KOPT-K1 (cell line): Measurements from ENCODE around the gene CSNK2A2.

ENCODE experiments used
- H3K27ac ChIP-seq: fragments of 200-600 bp; sonication (generic); 2 replicates; pipeline ENCODE4 v1.5.1; 2016; ENCODE audit warnings: antibody characterized with exemption, mild to moderate bottlenecking, low read depth, low read length; ENCODE audit not compliant: poor library complexity, severe bottlenecking
- H3K36me3 ChIP-seq: fragments of 200-600 bp; sonication (generic); 2 replicates; pipeline ENCODE4 v1.5.1; 2017; ENCODE audit warnings: antibody characterized with exemption, mild to moderate bottlenecking, low read length, moderate library complexity; ENCODE audit not compliant: insufficient read depth
- H3K9me3 ChIP-seq: fragments of 200-600 bp; sonication (generic); 2 replicates; pipeline ENCODE4 v1.5.1; 2017; ENCODE audit warnings: antibody characterized with exemption, low read length, mild to moderate bottlenecking; ENCODE audit not compliant: insufficient read depth, poor library complexity, severe bottlenecking

CSNK2A2 gene

DNA sequence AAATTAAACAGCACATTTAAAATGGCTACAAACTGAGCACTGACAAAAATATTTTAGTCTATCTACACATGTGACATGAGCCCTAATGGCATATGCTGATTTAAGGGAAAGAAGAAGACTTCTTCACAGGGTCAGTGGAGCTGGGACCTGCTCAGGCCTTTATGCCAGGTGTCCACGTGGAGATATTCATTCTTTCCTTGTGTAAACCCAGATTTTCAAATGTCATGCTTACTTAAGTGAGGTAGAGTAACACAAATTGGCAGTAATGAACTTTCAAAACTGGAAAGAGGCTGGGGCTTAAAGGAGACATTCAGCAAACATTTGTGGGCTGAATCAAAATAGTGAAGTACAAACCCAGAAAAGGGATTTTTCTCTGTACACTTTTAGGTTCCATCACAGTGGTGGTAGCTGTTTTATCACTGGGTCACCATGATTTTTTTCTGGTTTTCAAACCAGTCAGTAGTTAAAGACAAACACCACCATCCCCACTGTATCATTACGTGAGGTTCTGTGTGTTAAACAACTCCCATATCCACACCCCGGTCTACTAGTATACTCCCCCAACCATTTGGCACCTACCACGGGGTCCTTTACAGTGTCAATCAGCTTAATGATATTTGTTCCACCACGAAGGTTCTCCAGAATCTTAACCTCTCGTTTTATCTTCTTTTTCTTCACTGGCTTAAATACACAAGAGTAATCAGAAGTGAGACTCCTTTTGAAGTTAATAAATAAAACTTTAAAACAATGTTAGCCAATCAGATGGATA lies 11.5 kb downstream of the CSNK2A2 start:
- Histone ChIP-seq H3K36me3 (peaks cover 97% of the 10 kb centered on the region), H3K27ac (no peak overlapping the region), H3K9me3 (no peaks in the 10 kb centered on the region)

DNA sequence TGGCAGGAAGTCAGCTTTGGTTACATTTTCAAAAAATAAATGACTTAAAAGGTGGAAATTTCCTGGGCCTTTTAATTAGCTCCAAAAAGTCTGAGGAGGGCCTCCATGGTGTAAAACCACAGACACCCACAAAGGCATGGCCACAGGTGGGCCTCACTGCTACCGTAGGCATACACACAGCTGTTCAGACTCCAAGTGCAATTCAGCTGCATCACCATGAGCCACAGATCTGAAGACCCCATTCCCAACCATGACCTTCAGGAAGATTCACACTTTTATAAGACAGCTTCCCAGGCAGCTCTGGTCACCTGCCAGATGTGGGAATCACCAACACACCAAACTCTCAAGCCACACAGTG lies 20.6 kb downstream of the CSNK2A2 start:
- H3K36me3 ChIP-seq: peaks cover 80% of the 10 kb centered on the region
- H3K27ac ChIP-seq: peak overlapping the region; percentile 64
- H3K9me3 ChIP-seq: no peaks in the 10 kb centered on the region

DNA sequence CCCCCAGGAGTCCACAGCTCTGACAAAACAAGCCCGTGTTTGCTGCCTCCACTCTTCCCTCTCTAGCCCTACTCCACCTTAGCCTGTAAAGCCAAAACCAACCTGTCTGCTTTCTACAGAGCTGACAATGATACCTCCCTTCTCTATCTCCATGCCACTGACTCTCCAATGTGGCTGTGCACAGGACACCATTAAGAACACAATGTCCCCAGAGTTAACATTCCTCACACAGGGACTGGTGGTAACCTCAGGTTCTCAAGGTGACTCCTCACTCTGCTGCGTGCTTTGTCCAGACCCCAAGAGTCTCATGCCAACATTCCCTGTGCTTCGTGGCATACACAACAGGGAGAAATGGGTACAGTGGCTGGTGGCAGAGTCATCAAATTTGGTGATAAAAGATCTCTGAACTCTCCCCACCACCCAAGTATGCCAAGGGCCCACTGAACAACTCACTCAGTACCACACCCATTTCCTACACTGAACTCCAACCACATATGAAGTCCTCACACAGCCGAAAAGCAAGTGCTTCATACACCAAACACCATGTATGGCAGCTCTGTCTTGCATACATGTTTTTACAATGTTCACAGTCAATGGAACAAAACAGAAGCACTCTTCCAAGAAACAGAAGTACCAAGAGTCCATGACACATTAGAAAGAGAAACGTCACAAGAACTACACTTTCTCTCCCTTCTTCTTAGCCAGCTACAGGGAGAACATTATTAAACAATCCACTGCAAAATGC lies 21.1 kb downstream of the CSNK2A2 start:
- Histone ChIP-seq H3K9me3 (no peaks in the 10 kb centered on the region), H3K27ac (peak overlapping the region; percentile 64), H3K36me3 (peaks cover 80% of the 10 kb centered on the region)

DNA sequence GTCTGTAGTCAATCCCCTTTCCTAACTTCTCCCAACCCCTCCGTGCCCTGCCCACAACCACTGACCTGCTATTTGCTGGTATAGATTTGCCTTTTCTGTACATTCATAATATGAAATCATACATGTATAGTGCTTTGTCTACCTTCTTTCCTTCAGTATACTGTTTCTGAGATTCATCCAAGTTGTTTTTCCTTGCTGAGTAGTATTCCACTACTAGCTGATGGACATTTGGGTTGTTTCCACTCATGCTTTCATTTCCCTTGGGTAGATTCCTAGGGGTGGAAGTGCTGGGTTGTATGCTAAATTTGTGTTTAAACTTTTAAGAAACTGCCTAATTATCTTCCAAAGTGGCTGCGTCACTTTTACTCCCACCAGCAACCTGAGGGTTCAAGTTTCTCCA lies 27.7 kb downstream of the CSNK2A2 start:
- H3K36me3 ChIP-seq: peaks cover 98% of the 10 kb centered on the region
- no peak overlapping the region for H3K27ac ChIP-seq
- no peaks in the 10 kb centered on the region for H3K9me3 ChIP-seq

DNA sequence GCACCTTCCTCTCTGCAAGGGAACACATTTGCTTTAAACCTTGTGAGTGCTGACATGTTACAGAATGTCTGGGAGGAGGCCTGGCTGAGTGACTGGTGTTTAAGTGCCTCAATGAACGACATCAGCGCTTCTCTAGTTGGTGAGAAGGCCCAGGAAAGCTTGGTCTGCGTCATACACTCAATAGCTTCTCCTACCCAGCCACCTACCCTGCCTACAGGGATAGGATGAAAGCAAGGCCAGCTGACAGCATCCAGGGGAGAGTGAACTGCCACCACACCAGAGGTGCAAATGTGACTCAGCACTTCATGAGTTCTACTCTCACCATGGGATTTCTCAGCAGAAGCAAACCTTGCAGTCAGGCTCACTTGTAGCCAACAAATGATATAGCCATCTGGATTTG lies 37.1 kb downstream of the CSNK2A2 start:
- Histone ChIP-seq H3K27ac (no peak overlapping the region), H3K9me3 (no peaks in the 10 kb centered on the region), H3K36me3 (peaks cover 80% of the 10 kb centered on the region)

DNA sequence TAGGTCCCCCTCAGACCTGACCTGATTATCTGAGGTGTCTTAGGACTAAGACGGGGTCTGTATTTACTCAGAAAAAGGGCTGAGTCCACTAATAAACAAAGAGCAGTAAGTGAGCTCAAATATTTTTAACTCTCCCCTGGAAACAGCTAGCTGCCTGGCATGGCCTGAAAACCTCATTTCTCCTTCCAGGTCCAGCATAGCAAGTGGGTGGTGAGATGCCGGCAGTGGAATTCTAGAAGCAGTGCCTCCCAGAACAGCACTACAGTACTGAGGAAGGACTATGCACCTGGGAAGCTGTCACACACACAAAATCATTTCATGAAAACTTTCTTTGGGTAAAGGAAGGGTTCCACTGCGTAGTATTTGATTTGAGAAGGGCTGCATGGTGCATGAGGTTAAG lies 39.2 kb downstream of the CSNK2A2 start:
- H3K36me3 ChIP-seq: peaks cover 59% of the 10 kb centered on the region
- no peaks in the 10 kb centered on the region for H3K9me3 ChIP-seq
- no peak overlapping the region for H3K27ac ChIP-seq

DNA sequence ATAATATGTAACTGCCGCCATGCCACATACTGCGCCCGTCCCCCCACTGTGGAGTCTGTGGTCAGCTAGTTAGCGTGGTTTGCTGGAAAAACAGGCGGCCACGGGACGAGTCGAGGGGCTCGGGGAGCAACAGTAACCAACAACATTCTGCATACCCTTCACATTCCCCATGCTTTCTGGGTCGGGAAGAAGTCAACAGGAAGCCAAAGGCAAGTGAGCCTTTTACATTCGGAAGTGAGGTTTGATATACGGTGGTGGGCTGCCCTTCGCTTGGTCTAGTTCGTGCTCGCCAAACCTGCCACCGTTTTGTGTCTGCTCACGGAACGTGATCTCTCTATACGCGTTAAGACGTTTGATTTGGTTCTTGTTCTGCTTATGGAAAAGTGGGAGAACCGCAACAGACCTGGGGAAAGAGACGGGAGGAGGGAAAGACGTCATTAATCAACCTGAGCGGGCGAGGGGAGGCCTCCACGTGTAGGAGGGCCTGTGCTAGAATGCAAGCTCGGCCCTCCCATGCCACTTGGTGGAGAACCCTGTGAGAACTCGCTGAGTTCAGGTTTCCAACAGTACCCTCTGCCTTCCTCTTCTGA lies 39.9 kb downstream of the CSNK2A2 start:
- Histone ChIP-seq H3K27ac (no peak overlapping the region), H3K9me3 (no peaks in the 10 kb centered on the region), H3K36me3 (peaks cover 52% of the 10 kb centered on the region)

DNA sequence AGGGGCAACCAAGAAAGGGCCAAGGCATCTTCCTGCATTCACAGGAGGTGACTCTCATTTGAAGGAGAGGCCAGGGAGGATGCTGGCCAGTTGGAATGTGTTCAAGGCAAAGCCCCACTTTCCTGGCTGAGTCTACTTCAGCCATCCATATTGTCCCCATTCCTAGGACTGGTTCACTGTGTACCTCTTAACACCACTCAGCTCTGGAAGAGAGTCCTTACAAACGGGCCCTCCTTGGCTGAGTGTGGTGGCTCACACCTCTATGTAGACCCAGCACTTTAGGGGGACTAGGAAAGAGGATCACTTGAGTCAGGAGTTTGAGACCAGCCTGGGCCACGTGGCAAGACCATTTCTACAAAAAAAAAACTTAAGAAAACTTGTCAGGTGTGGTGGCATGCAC lies 40.7 kb downstream of the CSNK2A2 start:
- H3K36me3 ChIP-seq: peaks cover 44% of the 10 kb centered on the region
- no peaks in the 10 kb centered on the region for H3K9me3 ChIP-seq
- no peak overlapping the region for H3K27ac ChIP-seq

DNA sequence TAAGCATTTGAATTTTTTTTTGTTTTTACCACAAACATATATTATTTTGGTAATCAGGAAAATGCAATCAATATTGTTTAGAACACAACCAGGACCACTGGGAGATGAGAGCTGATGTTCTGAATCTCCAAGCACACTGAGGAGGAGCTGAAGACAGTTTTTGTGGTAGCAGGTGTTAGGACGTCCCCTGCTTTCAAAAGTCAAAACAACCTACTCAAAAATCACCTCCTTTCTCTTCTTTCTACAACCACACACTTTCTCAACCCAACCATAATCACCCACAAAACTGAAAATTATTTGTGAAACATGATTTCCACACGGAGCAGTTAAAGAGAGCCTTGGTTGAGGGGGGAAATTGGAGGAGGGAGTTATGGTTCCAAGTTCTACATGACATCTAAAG lies 42.1 kb downstream of the CSNK2A2 start:
- Histone ChIP-seq H3K36me3 (peaks cover 30% of the 10 kb centered on the region), H3K27ac (no peak overlapping the region), H3K9me3 (no peaks in the 10 kb centered on the region)

DNA sequence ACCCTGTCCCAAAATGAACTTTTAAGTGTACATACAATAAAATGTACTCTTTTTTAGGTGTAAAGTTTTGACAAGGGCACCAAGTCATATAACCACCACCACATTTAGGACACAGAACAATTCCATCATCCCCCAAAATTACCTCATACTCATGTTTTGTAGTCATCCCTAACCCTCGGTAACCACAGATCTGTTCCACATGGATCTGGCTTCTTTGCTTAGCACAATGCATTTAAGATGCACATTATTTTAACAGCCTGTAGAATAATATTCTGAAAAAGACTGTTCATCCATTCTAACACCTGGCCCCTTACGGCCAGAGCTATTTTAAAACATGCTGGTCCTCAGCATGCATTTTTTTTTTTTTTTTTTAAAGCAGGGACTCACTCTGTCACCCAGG lies 43.6 kb downstream of the CSNK2A2 start:
- Histone ChIP-seq H3K27ac (no peak overlapping the region), H3K36me3 (peaks cover 16% of the 10 kb centered on the region), H3K9me3 (no peaks in the 10 kb centered on the region)

DNA sequence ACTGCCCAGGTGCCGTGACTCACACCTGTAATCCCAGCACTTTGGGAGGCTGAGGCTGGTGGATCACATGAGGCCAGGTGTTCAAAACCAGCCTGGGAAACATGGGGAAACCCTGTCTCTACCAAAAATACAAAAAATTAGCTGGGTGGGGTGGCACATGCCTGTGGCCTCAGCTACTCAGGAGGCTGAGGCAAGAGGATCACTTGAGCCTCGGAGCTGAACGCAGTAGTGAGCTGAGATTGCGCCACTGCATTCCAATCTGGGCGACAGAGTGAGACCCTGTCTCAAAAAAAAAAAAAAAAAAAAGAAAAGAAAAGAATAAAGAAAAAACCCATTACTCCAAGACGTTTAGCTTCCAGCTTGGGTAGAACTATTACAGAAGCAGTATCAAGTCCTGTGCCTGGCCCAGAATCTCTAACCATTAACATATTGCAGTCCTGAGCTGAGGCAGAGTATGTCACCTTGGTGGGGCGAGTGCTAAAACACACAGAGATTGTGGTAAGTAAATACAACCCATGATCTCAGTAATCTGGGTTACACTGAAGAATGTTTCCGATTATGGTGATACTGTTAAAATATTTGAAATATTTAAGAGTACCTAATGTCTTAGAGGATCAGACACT lies 45.5 kb downstream of the CSNK2A2 start:
- H3K27ac ChIP-seq: no peak overlapping the region
- H3K9me3 ChIP-seq: no peaks in the 10 kb centered on the region

DNA sequence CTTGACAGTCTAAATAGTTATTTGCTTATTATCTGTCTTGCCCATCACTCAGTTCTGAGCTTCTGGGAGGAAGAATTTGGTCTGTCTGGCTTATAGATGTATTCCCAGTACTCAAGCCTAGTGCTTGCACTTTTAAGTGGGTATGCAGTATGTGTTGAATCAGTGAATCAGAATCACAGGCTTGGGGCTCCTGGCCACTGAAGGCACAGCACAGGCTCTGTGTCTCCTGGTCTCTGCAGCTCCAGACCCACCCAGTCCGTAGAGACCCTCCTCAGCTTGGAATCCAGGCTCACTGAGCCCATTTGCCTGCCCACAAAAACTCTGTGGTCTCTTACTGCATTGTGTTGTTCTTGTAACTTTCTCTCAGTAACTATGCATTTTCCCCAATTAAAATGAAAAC lies 49.4 kb downstream of the CSNK2A2 start:
- H3K27ac ChIP-seq: no peak overlapping the region
- no peaks in the 10 kb centered on the region for H3K9me3 ChIP-seq
- H3K36me3 ChIP-seq: no peaks in the 10 kb centered on the region

More for the DNA sequence above, 45.5 kb downstream of the CSNK2A2 start:
- no peaks in the 10 kb centered on the region; the same call in 1 of the 2 replicates for H3K36me3 ChIP-seq

DNA sequence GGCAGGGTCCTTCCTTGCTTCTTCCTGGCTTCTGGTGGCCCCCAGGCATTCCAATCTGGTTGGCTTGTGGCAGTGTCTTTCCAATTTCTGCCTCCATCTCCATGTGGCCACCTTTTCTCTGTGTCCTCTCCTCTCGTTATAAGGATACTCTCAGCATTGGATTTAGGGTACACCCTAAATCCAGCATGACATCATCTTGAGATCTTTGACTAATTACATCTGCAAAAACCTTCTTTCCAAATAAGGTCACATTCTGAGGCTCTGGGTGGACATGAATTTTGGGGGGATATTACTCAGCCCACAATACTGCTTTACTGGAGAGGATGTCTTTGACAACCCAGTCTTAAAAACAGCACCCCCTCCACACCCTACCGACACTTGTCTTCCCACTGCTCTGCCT lies 49.8 kb downstream of the CSNK2A2 start:
- no peaks in the 10 kb centered on the region for H3K36me3 ChIP-seq
- no peaks in the 10 kb centered on the region for H3K9me3 ChIP-seq
- no peak overlapping the region for H3K27ac ChIP-seq

DNA sequence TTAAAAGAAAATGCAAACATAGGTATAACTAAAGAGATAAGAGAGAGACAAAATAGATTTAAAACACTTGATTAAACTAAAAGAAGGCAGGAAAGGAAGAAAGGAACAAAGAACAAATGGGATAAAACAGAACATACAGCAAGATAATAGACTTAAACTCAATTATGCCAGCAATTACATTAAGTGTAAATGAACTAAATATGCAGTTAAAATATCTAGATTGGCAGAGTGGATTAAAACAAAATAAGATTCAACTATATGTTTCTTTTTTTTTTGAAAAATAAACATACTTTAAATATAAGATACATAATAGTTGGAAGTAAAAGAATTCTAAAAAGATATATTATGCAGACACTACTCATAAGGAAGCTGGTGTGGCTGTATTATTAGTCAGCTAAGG lies 59.1 kb downstream of the CSNK2A2 start:
- Histone ChIP-seq H3K27ac (no peak overlapping the region), H3K9me3 (peaks cover 22% of the 10 kb centered on the region), H3K36me3 (no peaks in the 10 kb centered on the region)

DNA sequence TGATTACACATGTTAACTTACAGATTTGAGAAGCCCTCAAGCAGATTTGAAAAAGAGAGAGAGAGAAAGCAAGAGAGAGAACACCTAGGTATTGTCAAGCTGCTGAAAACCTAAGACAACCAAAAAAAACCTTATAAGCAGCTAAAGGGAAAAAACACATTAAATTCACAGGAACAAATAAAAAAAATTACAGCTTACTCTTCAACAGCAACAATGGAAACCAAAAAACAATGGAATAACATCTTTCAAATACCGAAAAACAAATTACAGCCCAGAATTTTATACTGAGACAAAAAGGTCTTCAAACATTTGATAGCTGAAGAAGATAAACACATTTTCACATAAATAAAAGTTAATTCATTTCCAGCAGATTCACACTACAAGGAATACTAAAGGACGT lies 60.3 kb downstream of the CSNK2A2 start:
- Histone ChIP-seq H3K36me3 (no peaks in the 10 kb centered on the region), H3K27ac (no peak overlapping the region), H3K9me3 (peaks cover 22% of the 10 kb centered on the region)
